Measurements from ENCODE around the gene ADIPOR1. TPM values are rescaled to one million over a fixed set of nuclear protein-coding genes. Genes with fewer than 3 reads are reported as not detected.
A peak's percentile ranks its signal among the peaks of the same experiment; 100 is the strongest.

The ADIPOR1 gene
- polyA plus RNA-seq, 2 of the 4 experiments (the other 2 are of a cell fraction) = 56.4 to 131 TPM

GRCh38 chr1:202964791-202965410 lies 6.8 kb upstream of the ADIPOR1 start (continued):
- TF ChIP-seq RAD21 (conservative IDR thresholded peaks at IDR 0.05 in 1 of 2, IDR thresholded peaks at IDR 0.05 in 1 of 2) = no peak

- TF ChIP-seq KDM5A (IDR thresholded peaks at IDR 0.05) = no peak
- peaks cover 24% of the 10 kb centered on the region for H3K4me1 ChIP-seq
- DNase-seq (ENCODE audit: low read depth in 1 of 2, low spot score in 1 of 2) (no peak), FAIRE-seq (no peak), ATAC-seq (no peak)
- ChIA-PET POLR2A (no interaction called here), CTCF (no interaction called here)
- WGBS (ENCODE audit: missing lambda C conversion rate) = 73% methylated on average over 5 of the region's 5 CpGs
- H3K9me3 ChIP-seq = no peaks in the 10 kb centered on the region
- H3K27ac ChIP-seq = no peak overlapping the region
- H3K4me2 ChIP-seq = no peak overlapping the region
- no peak overlapping the region for H3K4me3 ChIP-seq
Observed at GRCh38 chr1:202961220-202961880, 3.2 kb upstream of the ADIPOR1 start.

- Histone ChIP-seq H3K27ac (0 out of 6 replicates have a peak overlapping the region, but pooled peaks of 1 of the 2 experiments have one; percentile 6), H3K4me1 (peaks cover 27% of the 10 kb centered on the region), H3K4me2 (peak overlapping the region; percentile 91), H3K9me3 (no peaks in the 10 kb centered on the region), H3K4me3 (no peak overlapping the region)
- 5% methylated on average over 1 of the region's 1 CpG for WGBS (ENCODE audit: missing lambda C conversion rate)
- ChIA-PET CTCF (interaction anchor here (0.7 to 1.8 kb wide), 3 partner anchors 11 to 16 kb away, joined by 3 to 5 read pairs (median 3); no protein-coding TSS in a partner anchor), POLR2A (interaction anchor here (0.6 to 1.3 kb wide), 2 partner anchors 48 to 618 kb away, joined by 3 to 5 read pairs; partner anchors contain the start of gene TMEM183A)
- no peak for FAIRE-seq
- DNase-seq (ENCODE audit: low read depth in 1 of 2, low spot score in 1 of 2) = peak; percentile 37 to 64
- ATAC-seq = peak; percentile 31 to 54; a peak in 4 of 6 replicates
- TF ChIP-seq FOSL2 (IDR thresholded peaks at IDR 0.05) = no peak
- TF ChIP-seq FOSL2 (CRISPR knock-in tag; IDR thresholded peaks at IDR 0.05) = peak; percentile 61
- peak in 1 of 2 experiments; percentile 47; a peak in 1 of 4 replicates for TF ChIP-seq CEBPB (IDR thresholded peaks at IDR 0.05)
- no peak for TF ChIP-seq EP300 (IDR thresholded peaks at IDR 0.05)
Observed at GRCh38 chr1:202959276-202959620, 1.1 kb upstream of the ADIPOR1 start.

GRCh38 chr1:202958544-202959275 lies 598 bp upstream of the ADIPOR1 start:
- peak overlapping the region; percentile 91 for H3K4me2 ChIP-seq
- ATAC-seq (peak; percentile 19 to 44; a peak in 5 of 6 replicates), FAIRE-seq (no peak), DNase-seq (ENCODE audit: low read depth in 1 of 2, low spot score in 1 of 2) (no peak)
- TF ChIP-seq REST (IDR thresholded peaks at IDR 0.05) (no peak), NFE2L2 (conservative IDR thresholded peaks at IDR 0.05; ENCODE audit: low read length) (no peak)
- H3K27ac ChIP-seq = peak overlapping the region; percentile 54 to 97; a peak in 5 of 6 replicates
- POLR2A ChIA-PET = interaction anchor here (0.6 to 1.3 kb wide), 2 partner anchors 48 to 618 kb away, joined by 3 to 5 read pairs; partner anchors contain the start of gene TMEM183A
- H3K4me3 ChIP-seq = peak overlapping the region; percentile 96
- no peaks in the 10 kb centered on the region for H3K9me3 ChIP-seq
- WGBS (ENCODE audit: missing lambda C conversion rate) = 6% methylated on average over 10 of the region's 10 CpGs
- CTCF ChIA-PET = interaction anchor here (0.7 to 1.8 kb wide), 3 partner anchors 11 to 17 kb away, joined by 3 to 5 read pairs (median 3); no protein-coding TSS in a partner anchor
- peaks cover 33% of the 10 kb centered on the region for H3K4me1 ChIP-seq

- 71% methylated on average over 6 of the region's 6 CpGs for WGBS (ENCODE audit: missing lambda C conversion rate)
- no peak for TF ChIP-seq GATA3 (IDR thresholded peaks at IDR 0.05; ENCODE audit: borderline replicate concordance)
- TF ChIP-seq NPAS2 (CRISPR knock-in tag; IDR thresholded peaks at IDR 0.05; ENCODE audit: borderline replicate concordance) = no peak
- no peak for TF ChIP-seq MAZ (IDR thresholded peaks at IDR 0.05; ENCODE audit: borderline replicate concordance, low read depth, low read length)
- no peak for TF ChIP-seq CEBPB (IDR thresholded peaks at IDR 0.05)
- no peak for FAIRE-seq
- Histone ChIP-seq H3K4me1 (peaks cover 37% of the 10 kb centered on the region), H3K27ac (peak overlapping the region in 1 of 2 experiments; percentile 97; a peak in 1 of 6 replicates), H3K4me3 (peak overlapping the region; percentile 96), H3K9me3 (no peaks in the 10 kb centered on the region), H3K4me2 (peak overlapping the region; percentile 91)
- CTCF ChIA-PET = interaction anchor here (0.6 kb wide), 1 partner anchor 237 kb away, joined by 3 read pairs; no protein-coding TSS in a partner anchor
- DNase-seq (ENCODE audit: low read depth in 1 of 2, low spot score in 1 of 2) = no peak
- no peak for ATAC-seq
- POLR2A ChIA-PET = no interaction called here
Observed at GRCh38 chr1:202956969-202957368, 1.1 kb downstream of the ADIPOR1 start.
